Forelimb muscle (tissue), 1 donor: ENCODE results near the gene PTDSS2. TPM values are rescaled to one million over a fixed set of nuclear protein-coding genes. Genes with fewer than 3 reads are reported as not detected.
"Not testable (repeated sequence)": the region's sequence is repeated elsewhere in the genome, so short reads cannot be mapped to it uniquely, and the experiment has no call there.

ENCODE experiments used
- DNase-seq: peaks from one replicate; pipeline ENCODE4 v3.0.0-alpha.2; 2013; ENCODE audit warnings: low read depth
- polyA plus RNA-seq: library from polyadenylated mRNA; unstranded; fragments of 120-200 nt; gene quantifications from one replicate; pipeline ENCODE4 v1.2.1, GENCODE V29; 2013; ENCODE audit not compliant: insufficient read length

Gene PTDSS2
- polyA plus RNA-seq, 1 donor: 33.3 TPM

DNA sequence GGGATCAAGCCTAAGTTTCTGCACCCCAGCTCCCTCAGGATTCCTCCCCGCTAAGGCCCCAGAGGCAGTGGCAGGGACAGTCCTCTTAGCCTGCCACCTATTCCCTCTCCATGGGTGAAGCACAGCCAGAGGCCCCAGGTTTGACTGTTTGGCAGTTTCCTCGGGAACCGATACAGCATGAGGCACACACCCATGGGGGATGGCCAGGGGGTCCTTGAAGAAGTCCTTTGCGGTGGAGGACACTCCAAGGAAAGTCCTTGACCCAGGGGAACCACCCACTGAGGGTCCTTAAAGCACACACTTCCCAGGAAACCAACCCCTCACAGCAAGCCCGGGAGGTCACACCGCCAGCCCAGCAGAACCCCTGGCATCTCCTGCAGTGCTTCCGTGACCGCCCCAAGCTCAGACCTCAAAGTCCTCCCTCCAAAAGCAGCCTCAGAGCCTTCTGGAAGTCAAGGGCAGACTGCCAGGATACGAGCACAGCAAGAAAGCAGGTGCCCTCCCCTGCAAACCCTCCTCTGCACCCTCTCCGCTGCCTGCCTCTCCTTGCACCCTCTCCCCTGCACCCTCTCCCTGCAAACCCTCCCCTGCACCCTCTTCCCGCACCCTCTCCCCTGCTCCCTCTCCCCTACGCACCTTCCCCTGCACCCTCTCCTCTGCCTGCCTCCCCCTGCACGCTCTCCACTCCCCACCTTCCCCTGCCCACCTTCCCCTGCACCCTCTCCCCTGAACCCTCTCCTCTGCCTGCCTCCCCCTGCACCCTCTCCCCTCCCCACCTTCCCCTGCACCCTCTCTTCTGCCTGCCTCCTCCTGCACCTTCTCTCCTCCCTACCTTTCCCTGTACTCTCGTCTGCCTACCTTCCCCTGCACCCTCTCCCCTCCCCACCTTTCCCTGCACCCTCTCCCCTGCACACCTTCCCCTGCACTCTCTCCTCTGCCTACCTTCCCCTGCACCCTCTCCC is 36.7 kb upstream of the PTDSS2 start:
- DNase-seq: no peak

DNA sequence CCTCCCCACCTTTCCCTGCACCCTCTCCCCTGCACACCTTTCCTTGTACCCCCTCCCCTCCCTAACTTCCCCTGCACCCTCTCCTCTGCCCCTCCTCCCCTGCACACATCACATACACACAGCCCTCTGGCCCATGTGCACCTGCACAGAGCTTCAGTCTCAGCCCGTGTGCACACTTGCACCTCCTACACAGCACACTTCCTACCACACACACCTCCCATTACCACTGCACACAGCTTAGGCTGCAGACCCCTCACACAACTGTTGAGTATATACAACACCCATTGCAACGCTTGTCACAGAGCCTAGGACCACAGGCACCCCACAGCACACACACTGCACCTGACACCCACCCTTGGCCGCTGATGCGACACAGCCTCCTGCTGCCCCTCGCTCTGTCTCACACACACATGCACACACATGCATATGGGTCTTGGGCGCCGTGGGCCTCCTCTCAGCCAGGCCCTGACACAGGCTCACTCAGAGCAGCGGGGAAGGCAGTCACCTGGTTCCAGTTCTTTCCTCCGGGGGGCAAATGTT is 35.7 kb upstream of the PTDSS2 start:
- DNase-seq: no peak

GRCh38 chr11:415640-416041 is 34.4 kb upstream of the PTDSS2 start:
- no peak for DNase-seq

DNA sequence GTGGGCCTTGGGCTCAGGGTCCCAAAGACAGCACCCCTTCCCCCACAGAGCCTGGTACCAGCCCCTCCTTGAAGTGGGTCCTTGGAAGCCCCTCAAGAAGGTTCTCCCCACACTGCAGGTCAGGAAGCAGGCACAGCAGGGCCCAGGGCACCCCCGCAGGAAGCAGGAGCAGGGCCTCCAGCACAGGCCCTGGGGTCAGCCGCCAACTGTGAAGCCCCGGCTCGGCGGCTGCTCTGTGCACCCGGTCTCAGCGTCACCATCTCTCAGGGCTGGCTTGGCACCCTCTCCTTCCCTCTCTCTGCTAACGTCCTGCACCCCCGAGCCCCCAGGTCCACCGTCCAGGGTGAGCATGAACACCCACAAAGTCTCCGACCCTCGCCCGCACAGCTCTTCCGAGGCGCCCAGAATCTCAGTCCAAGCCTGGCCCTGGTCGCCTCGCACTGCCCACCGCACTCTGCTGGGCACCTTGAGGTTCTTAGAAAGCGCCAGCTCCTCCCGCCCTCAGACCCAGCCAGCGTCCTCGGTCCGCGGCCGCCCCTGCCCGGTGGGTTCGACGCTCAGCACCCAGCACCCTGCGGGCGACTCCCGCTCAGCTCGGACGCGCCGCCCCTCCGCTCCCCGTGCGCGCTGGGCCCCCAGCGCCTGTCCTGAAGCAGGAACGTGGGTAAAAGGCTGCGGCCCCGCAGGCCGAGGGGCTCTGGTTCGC is 33.9 kb upstream of the PTDSS2 start:
- no peak for DNase-seq

DNA sequence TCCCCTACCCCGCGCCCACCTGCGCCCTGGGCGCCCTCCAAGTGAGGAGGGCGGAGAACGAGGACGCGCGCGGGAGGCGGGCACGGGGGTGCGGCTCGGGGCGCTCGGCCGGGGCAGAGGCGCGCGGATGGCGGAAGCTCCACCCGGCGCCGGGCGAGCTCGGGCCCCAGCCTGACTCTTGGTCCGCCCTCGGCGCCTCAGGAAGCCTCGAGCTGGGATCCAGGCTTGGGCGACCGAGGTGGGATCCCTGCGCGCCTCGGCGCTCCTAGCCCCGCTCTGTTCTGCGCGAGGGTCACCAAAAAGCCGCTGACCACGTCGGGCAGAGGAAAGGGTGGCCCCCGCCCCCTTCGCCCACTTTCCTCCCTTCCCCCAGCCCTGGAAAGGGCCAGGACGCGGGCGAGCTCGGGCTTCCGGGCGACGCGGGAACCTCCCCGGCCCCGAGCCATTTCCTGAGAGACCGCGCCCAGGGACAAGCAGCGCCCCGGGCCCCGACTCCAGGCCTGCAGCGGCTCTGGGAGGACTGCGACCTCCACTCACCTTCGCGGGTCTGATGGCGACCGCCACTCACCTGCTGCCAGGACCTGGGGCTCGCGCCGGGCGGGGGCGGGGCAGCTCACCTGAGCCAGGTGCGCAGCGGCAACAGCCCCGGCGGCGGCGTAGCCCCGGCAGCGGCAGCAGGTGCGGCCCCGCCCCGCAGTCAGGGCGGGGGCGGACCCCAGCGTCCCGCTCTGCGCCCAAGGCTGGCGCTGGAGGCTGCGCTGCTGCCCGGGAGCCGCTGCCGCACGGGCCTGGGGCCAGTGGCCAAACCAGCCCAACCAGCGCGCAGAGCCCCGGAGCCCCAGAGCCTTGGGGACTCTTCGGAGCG is 33.1 kb upstream of the PTDSS2 start:
- DNase-seq: no peak

DNA sequence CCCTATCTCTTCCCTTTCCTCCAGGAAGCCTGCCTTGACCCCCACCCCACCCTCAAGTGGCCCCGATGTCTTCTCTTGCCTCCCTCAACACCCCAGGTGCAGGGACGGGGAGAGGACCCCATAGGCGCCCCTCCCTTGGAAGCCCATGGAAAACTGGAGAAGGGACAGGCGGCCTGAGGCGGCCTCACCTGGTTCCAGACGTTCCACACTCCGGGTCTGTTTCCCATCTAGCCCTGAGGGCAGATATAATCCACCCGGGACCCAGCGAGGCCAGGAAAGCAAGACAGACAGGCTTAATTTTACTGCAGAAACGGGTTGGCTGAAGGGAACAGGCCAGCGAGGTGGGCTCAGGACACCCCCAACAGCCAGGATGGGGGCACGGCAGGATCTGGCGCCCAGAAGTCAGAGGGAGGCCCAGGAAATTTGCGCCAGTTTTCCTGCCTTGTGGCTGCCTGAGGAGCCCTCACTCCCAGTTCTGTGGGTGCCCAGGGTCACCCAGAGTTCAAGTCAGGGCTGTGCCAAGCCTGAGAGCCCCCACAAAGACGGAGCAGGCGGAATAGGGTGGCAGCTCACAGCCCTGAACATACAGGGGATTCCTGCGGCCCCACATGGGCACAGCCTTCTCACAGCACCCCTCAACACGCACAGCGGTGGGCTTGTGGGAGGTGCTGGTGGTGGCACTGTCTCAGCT is 32.3 kb upstream of the PTDSS2 start:
- DNase-seq: no peak

- no peak for DNase-seq
These were observed 31.5 kb upstream of the PTDSS2 start for GRCh38 chr11:418343-419247.

GRCh38 chr11:419248-420005 is 30.7 kb upstream of the PTDSS2 start:
- no peak for DNase-seq

- DNase-seq: no peak
These were observed 29.8 kb upstream of the PTDSS2 start for GRCh38 chr11:420054-420910.

DNA sequence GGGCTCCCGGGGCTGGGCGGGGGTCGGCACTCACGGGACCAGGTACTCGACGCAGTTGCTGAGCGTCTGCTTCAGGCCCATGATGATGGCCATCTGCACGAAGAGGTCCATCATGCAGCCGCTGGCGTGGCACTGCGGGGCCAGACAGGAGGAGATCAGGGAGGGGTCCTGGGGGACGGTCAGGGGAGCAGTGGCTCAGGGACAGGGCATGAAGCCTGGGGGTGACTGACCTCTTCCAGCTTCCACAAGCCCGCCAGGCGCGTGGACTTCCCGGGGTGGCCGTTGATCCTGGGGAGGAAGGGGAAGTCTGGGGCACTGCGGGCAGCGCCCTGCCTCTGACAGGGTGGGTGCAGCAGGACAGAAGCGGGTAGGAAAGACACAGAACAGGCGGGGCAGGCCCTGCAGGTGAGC is 29.2 kb upstream of the PTDSS2 start:
- DNase-seq: no peak

- DNase-seq: no peak
These were observed 27.8 kb upstream of the PTDSS2 start for GRCh38 chr11:422249-422656.

DNA sequence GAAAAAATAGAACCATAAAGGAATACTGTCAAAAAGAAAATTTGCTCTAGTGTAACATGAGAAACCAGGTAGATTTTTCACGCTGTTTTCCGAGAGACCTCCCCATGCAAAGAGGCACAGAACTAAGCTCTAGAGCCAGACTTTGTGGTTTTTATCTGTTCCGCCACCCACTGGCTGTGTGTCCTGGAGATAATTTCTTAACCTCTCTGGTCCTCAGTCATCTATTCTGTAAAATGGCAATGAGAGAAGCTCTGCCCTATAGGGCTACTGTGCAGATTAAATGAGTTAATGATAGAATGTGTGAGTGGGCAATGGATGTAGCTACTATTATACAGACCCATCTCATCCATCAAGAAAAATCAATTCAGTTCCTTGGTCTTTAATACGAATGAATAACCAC is 25.8 kb upstream of the PTDSS2 start:
- DNase-seq: no peak

- not testable (repeated sequence) for DNase-seq
These were observed 25.3 kb upstream of the PTDSS2 start for GRCh38 chr11:424766-425165.

DNA sequence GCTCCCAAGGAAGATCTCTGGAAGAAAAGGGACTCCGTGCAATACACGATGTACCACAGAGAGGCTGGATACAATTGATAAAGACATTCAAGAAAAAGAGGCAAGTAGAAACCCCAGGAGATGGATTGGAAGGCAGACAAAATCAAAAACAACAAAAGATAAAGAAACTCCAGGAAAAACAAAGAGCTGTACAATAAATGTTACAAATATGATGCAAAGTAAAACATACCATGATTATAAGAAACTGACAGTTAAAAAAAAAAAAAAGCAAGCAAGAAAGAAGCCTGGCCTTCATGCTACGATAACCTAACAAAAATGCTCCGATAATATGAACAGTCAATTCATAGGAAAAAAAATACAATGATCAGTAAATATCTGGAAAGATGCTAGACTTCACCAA is 24.8 kb upstream of the PTDSS2 start:
- DNase-seq: no peak

GRCh38 chr11:426851-427250 is 23.2 kb upstream of the PTDSS2 start:
- DNase-seq: no peak

DNA sequence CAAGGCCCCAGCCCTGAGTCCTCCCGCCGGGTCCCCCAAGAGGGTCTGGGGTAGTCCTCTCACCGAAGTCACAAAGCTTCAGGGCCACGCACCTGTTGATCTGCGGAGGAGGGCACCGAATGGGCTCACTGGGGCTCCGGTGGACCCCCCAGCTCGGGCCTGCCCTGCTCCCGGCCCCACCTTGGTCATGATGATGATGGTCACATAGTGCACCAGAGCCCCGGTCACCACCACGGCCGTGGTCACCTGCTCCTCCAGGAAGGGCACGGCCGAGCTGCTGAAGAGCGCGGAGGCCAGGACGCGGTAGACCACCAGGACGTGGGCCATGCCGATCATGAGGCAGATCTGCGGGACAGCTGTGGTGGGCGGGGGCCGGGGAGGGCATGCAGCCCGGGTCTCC is 21.8 kb upstream of the PTDSS2 start:
- no peak for DNase-seq

DNA sequence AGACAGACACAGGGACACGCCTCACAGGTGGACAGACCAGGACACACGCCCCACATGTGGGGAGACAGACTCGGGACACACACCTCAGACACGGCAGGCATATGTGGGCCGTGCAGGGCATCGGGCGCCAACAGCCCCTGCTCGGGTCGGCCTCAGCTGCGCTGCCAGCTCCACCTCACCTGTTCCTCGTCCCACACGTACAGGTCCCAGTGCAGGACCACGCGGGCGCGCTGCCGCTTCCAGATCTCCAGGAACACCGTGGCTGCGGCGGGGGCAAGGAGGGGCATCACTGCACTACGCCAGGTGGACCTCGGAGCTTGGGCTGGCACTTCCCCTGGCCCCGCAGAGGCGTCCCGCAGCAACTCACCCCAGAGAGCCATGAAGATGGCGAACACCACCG is 20.7 kb upstream of the PTDSS2 start:
- DNase-seq: no peak

DNA sequence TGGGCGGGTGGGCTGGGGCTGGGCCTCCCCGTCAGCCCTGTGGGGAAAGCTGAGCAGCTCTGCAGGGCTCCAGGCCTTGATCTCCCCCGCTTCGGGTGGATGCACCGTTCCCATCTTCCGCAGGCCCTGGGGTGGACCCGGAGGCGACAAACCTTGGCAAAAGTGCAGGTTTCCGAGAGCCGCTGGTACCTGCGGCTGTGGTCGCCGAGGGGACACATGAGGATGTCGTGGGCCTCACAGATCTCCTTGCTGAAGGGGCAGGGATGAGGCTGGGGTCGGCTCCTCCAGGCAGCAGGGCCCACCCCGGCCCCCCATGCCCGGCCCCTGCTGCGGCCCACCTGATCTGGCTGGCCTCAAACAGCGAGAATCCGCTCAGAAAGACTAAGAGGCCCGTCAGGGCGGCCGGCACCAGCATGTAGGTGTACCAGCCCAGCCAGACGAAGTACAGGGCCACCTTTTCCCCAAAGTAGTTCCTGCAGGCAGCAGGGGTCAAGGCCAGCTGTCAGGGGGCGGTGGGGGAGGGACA is 20.1 kb upstream of the PTDSS2 start:
- no peak for DNase-seq
